Kasumi-1 (cell line): ENCODE results near the gene HIPK2.
"Not testable (repeated sequence)": the region's sequence is repeated elsewhere in the genome, so short reads cannot be mapped to it uniquely, and the experiment has no call there.

ENCODE experiments used
- DNase-seq, 2 experiments: peaks; one replicate each; lab custom pipeline; 2025; lab: John Stamatoyannopoulos, UW

Gene HIPK2

DNA sequence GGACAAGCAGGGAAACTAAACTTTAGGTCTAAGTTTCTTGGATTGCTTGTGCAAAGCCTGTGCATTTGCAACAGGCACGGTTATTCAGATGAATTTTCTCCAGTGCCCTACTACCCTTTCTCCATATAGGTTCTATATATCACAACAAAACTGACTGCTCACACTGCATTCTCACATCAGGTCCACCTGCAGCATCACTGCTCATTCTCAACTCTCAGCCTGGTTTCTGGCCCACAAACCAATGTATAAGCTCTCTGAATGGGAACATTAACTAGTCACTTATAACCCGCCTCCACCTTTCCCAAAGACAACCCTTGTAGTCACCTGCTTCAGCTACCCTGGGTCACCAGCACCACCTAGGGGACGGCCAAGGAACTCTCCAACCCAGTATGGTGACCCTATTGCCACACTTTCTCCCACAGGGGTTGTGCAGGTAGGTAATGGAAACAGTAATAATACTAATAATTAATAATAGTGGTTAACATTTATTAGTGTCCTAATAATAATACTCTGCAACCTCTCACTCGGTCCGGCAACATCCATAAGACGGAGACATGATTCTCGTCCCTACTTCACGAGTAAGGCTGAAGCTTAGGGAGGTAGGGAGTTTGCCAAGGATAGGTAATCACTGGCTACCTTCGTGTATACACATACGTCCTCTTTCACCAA is 157.0 kb downstream of the HIPK2 start:
- DNase-seq = peak; percentile 35 to 62

DNA sequence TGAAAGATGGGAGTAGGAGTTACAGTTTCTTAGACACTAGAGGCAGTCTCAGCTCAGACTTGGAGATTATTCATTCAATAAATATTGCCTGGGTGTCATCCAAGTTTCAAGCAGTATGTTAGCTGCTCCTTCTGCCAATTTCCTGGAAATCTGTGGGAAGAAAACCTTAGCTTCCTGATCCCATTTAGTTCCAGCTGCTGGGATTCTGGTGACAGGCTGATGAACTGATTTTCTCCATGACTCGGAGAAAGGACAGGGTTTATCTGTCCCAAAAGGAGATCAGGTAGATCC is 158.5 kb downstream of the HIPK2 start:
- no peak for DNase-seq

DNA sequence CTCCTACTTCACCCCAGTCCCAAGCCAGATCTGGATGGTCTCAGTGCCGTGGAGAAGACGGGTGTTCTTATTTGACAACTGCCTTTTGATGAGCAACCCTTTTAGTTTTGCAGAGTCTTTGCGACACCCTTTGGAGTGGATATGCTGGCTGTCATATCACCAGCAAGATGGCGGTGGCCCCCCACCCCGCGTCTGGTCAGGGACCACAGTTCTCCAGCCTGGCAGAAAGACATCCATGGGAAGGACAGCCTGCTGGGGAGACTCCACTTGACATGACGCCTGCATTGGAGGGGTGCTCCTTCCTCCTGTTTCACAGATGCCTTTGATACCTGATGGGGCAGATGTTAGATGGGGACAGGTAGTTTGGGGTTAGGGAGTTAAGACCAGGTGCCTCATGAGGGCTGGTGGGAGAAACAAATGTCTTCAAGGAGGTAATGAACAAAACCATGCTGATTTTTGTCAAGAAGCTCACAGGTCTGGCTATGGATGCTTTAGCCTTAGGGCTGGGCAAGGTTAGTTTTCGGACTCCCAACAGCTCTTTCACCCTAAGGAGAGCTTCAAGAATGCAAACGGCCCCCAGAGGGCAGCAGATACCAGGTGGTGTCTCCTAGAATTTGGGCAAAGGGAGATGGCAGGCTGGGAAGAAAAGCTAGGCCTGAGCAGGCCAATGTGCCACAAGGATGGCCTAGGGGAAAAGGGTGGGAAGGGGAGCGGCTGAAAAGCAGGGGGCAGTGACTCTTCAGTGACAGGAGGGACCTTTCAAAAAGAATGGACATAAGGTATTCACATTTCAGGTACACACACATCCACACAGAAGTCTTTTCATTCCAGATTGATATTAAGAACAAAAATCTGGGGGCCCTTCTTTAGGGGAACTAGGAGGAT is 159.1 kb downstream of the HIPK2 start:
- DNase-seq = peak; percentile 44 to 74

DNA sequence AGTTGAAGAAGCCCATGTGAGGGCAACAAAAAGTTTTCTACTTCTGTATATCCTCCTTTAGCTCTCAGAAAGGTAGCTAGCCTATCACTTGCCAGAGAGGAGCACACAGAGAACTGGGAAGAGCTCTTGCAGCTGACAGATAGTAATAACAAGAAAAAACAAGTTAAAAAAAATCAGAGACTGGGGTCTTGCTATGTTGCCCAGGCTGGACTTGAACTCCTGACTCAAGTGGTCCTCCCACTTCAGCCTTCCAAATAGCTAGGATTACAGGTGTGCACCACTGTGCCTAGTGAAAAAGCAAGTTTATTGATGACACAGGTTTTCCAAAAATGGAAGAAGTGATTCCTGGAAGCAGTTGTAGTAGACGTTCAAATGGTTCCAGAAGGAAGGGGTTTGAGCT is 160.7 kb downstream of the HIPK2 start:
- DNase-seq = no peak

DNA sequence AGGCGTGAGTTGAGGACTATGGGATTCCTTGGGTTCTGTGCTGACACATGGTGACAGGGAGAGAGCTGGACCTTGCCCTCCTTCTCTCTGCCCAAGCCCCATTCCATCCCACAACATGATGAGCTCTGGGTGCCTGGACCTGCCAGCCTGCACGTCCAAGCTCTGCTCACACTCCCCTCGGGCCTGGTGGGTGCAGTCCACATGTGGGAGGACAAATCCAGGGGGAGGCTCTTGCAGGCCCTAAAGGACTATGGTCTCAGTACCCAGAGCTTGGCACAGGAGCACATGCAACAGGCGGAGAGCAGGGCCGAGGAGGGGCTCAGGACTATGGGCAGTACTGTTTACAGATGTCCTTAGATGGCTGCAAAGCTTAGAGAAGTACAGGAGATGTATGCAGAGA is 162.9 kb downstream of the HIPK2 start:
- DNase-seq = no peak

DNA sequence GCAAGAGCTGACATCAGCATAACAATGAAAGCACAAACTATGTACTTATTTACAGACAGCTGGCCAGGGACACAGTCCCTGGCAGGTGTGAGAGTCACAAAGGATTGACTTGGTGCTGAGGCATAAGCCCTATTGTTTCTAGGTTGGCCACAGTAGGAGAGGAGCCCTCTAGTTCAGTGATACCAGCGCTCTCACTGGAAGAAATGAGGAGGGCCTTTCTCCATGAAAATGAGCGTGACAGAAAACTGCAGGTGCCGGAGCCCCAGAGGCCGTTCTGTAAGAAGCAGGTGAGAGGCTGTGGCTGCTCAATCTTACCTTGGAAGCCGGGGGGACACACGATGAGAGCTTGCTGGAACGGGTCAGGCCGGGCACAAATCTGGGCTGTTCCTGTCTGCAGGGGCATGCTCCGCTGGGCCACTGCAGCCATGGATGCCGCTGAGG is 163.8 kb downstream of the HIPK2 start:
- DNase-seq = no peak

DNA sequence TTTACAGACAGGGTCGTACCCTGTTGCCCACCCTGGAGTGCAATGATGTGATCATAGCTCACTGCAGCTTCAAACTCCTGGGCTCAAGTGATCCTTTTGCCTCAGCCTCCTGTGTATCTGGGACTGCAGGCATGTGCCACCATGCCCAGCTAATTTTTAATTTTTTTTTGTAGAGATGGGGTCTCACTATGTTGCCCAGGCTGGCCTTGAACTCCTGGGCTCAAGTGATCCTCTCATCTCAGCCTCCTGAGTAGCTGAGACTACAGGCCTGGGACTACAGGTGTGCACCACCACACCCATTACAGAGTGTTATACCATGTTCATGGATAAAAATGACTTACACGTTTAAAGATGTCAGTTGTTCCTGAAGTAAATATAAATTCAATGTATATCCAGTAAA is 166.2 kb downstream of the HIPK2 start:
- not testable (repeated sequence) for DNase-seq

DNA sequence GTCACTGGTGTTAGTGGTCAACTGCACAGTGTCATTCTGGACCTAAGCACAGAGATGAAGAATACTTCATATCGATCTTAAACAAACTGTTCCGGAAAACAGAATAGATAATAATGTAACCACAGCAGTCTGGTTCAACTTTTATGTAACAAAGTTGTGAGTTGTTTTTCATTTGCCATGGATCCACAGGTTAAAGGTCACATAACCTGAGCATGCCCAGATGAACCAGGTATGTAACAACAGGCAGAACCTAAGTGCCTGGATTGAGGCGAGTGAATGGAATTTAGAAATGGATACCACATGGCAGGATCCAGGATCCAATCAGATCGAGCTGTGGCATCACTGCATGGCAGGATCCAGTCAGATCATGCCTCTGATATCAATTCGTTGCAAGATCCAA is 167.2 kb downstream of the HIPK2 start:
- DNase-seq = no peak

DNA sequence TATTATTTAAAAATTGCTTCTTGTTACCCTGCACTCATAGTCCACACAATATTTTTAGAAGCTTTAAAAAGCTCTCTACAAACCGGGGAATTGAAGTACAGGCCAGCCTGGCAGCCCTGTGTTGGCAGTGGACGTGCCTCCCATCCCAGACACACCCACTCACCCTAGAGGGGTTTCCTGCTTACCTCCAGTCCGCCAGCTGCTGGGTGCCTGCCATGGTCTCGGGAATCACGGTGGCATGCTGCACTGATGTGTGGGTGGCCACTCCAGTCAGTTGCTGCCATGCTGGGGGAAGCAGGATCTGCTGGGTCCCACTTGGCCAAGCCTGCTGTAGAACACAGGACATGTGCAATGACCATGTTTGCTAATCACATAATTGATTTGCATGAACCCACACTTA is 173.9 kb downstream of the HIPK2 start:
- no peak for DNase-seq

DNA sequence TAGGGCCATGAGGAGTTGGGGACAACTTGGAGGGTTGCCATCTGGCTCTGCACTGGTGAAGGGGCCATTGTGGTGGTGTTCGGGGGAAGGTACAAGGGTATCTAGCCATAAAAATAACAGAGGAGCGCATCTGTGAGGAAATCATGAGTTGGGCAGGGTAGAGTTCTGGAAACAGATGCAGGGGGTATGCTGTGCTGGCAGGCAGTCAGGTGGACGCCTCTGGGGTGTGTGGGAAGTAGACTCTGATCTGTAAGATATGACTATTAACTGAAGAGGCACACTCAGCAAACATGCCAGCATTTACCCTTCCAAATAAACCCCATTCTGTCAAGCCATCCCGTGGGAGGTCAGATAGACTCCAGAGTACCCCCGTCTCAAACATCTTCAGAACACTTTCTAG is 174.5 kb downstream of the HIPK2 start:
- no peak for DNase-seq

DNA sequence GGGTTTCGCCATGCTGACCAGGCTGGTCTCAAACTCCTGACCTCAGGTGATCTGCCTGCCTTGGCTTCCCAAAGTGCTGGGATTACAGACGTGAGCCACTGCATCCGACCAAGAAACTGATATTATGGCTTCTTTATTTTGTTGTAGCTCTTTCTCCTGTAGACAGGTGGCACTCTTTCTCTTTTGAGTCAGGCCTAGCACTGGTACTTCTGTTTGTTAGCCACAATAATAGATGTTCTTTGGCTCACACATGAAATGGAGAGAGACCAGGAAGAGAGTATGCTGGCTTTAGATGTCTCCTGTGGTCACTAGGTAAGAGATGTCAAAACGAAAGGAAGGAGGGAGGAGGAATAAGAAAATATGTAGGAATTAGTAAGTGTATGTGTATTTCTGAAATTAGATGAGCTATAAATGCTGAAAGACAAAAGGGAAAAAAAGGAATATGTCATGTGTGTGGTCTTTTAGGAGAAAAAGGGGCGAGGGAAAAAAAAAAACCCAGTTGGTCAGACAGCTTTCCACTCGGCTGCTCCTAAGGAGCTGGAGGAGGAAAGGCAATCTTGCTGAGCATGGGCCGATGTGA is 175.6 kb downstream of the HIPK2 start:
- peak; percentile 78 to 84 for DNase-seq

DNA sequence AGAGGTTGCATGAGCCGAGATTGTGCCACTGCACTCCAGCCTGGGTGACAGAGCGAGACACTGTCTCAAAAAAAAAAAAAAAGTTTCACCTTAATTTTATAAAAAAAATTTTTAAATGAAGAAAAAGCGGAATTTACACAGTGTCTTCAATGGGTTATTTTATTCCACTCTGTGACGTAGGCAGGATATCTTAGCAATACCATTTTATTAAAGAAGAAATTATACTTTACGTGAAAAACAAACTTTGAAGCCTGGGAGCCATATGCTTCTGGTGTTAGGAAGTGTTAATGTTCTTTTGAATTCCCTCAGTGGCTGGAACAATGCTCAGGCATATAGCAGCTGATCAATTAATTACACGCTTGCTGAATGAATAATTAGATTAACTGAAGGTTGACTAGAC is 176.6 kb downstream of the HIPK2 start:
- DNase-seq = no peak

DNA sequence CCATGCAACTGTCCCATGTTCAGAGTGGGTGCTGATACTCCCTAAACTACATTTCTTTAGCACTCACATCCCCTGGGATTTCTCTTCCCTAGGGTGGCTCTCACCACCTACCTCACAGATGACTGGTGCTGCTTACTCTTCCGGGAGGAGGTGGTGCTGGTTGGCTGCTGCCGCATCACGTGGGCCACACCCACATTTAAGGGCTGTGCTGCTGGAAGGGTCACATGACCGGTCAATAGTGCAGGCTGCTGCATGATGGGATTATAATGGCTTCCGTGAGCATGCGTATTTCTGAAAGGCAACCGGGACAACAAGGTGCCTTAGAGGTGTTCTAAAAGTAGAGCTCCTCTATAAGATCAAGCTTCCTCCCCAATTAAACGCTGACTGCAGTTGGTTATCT is 177.5 kb downstream of the HIPK2 start:
- no peak for DNase-seq

DNA sequence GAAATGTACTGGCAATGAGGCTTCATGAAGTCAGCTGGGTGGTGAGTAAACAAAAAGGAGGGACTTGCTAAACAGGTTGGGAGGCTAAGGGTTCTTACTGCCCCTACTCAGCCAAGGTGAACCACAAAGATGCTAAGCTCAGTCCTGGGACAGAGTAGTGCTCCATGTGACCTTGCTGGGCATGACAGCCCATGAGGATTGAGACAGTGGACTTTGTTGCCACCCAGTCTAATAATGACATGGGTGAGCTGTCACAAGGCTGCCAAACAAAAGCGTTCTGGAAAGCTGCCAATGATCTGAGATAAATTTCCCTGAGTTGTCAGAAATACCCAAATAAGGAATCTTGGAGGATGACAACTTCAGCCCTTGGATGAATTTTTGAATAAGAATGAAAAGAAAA is 179.2 kb downstream of the HIPK2 start:
- DNase-seq = no peak

DNA sequence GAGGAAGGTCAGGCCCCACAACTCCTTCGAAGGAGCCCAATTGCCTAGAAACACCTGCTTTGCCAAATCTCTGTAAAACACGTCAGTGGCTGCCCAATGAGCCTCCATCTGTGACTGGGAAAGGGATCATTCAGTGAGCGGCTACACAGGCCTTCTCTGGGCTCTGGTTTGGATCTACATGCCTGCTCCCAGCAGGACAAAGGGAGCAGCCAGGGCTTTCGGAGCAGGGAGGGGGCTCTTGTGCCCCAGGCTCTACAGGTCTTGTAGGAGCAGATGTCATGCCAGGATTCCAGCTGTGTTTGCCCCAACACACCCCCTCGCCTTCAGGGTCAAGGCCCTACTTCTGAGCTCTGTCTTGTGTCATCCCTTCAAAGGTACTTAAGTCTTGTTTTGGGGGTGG is 180.8 kb downstream of the HIPK2 start:
- DNase-seq = no peak

DNA sequence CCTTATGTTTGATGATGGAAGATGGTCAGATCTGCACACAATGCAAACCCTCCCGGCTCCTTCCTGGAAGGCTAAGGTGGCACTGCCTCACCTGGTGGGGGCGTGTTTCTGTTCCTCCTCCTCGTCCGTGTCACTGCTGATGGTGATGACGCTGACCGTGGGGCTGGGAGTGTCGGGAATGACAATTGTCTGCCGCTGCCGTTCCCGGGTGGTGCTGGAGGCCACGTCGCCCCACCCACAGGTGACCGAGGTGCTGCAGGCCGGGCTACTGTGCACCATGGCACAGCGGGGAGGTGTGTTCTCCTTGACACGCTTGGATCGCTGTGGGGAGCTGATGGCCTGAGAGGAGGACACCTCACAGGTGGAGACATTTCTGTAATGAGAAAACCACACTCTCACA is 181.2 kb downstream of the HIPK2 start:
- DNase-seq = no peak

DNA sequence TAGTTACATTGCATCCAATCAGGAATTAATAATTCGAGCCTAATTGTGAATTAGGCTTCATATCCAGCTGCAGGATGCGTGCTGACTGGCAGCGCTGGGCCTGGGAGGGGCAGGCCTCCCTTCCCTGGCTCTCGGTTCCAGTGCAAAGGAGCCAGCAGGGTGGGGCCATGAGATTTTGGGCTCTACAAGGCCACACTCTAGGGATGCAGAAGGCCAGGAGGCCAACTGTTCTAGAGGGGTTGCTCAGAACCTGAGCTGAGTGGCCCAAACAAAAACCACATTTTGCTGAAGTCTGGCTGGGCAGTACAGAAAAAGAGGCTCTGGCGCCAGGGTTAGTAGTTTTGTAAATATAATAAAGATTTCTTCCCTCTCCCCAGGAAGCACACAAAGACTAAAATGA is 182.0 kb downstream of the HIPK2 start:
- no peak for DNase-seq

DNA sequence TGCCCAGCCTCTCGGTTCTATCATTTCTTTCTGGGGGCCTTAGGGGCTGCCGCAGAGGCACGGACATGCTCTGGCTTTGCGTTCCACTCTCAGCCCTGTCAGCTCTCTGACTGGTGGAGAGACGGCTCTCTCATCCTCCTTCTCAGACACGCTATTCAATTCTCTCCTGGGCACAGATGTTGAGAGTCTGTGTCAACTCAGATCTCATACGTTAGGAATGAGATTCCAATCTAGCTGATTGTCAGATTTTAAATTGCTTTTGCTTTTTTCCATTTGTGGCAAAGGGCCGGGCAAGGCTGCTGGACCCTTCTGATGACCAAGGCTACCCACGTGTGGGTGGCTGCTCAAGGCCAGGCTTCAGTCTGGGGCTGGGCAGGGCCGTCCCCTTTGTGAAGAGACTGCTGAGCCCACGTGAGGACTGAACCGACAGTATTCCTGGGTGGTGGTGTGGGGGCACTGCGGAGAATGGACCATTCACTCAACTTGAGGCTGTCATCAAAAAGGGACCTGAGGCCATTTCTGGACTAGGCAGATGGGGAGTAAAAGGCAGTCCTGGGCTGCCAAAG is 182.8 kb downstream of the HIPK2 start:
- DNase-seq = no peak

DNA sequence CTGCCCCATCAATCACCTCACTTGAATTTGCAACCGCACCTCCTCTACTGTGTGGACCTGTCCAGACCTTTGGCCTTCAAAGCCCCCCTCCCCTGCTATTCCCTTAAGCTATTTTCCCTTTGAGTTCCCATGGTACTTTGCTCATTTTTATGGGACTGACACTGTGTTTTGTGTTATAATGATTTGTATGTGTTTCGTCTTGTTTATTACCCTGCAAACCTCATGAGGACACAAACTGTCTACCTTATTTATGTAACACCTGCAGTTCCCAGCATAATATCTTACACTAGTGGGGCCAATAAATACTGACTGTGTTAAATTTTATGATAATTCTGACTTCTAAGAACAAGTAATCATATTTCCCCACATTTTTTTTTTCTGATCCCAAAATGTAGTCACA is 183.7 kb downstream of the HIPK2 start:
- DNase-seq = no peak

DNA sequence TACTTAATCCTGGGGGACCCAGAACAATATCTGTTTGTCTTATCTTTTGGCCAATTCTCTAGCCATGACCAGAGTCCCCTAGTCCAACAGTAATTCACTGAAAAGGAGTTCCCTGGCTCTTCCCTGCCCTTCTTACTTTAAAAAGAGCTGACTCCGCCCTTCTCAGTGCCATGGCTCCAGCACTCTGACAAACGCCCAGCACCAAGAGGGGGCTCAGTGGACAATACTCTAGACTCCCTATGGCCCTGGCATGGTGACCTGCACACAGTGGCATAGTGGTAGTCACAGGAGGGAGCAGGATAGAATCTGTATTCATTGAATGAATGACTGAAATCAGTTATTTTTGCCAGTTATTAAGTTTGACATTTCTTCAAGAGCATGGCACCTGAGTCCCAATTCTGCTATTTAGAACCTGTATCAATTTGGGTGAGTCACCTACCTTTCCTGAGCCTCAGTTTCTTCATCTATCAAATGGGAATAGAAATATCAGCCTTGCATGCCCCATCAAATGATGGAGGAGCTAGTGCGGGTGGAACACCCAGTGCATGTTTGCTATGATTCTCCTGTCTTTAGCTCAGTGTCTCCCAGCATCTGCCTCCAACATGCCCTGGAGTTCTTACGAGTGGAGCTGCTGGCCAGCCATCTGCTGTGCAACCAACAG is 184.9 kb downstream of the HIPK2 start:
- DNase-seq = no peak

DNA sequence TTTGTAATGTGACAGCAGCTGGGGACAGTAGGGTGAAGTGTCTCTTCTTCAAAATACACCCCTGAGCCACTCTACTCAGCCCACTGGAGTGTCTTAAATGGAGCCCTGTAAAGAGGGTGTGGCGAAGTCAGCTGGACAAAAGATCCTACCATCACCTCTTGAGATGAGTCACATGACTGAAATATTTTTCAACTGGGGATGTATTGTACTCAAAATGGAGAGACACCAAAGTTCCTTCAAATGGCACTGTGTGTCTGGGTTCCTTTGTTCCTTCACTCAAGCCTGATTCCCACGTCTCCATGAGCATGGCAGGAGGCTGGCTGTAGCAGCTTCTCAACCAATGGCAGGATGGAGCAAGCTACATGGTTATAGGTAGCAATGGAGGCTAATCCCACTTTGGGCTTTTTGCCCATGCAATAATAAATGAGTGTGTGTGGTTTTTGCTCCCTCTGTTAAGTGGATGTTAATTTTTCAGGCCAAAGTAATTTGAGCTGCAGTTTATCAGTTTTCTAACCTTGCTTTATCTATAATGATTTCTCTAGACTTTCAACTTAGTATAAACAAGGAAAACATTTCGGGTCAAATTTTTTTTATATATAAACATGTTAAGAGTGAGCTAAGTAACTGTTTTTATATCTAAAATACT is 186.1 kb downstream of the HIPK2 start:
- no peak for DNase-seq

DNA sequence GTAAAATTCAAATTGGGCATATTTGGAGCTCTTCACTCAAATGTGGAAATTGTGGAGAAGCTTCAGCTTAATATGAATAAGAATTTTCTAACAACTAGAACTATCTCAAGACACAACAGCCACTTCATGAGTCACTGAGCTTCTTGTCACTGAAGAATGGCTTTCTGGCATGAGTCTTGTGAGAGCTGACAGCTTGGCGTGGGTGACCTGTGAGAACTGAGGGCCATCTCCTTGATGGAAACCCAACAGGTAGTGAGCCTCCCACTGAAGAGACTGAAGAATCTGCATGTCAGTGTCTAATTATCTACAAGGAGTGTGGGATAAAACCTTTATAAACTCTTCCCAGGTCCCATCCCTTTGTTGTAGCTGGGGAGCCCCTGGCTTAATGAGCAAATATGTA is 188.3 kb downstream of the HIPK2 start:
- DNase-seq = no peak
